Ovary (tissue), 3 donors: ENCODE results near the gene SYNCRIP.

Experiments
- EP300 ChIP-seq: sonication (generic); formaldehyde crosslinking; IDR thresholded peaks from one replicate; pipeline ENCODE4 v1.6.1; 2017; ENCODE audit warnings: antibody characterized with exemption
- POLR2A ChIP-seq: fragments of 450-650 bp; IDR thresholded peaks from one replicate; pipeline ENCODE4 v1.6.1; 2017; ENCODE audit warnings: antibody characterized with exemption, mild to moderate bottlenecking, moderate library complexity
- TF ChIP-seq, protein P1 (sequence below), 3 donors: fragments of 450-650 bp in 2 of 3; fragments of 200-600 bp in 1 of 3; IDR thresholded peaks; one replicate each; pipeline versions ENCODE4 v1.5.1 to v1.8.0; 2016 to 2022; ENCODE audit warnings: antibody characterized with exemption in 3 of 3, mild to moderate bottlenecking in 1 of 3
- donor health status: DM: no; HTN: no; CAD: no.

DNA sequence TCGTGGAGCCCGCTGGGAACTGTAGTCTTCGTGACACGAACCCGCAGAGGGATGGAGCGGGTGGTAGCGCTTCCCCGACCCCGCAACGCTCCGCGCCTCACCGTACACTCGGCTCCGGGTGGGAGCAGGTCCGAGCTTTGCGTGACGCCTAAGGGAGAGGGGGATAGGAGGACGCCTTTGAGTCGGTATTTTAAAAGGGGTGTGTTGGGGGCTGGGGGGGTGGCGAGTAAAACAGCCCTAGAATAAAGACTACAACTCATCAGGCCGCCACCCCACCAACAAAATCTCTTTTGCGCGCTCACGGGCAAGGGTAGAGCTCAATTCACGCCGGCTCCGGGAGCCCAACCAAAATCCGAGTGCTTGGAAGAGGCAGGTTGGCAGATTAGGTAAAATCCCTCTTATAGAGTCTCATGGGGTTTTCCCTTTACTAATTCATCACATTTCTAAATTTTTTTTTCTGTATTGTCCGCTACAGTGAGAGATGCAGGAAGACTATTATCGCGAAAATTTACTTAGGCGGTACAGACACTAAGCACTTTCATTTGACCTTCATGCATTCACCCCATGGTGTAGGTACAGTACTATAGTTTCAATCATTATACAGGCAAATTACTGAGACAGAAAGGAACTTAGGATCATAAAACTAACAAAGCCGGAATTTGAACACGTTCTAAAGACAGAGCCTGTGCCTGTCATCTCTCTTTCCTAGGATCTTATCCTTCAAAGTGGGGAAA, 48.3 kb downstream of the SYNCRIP start:
- TF ChIP-seq, protein P1, sequence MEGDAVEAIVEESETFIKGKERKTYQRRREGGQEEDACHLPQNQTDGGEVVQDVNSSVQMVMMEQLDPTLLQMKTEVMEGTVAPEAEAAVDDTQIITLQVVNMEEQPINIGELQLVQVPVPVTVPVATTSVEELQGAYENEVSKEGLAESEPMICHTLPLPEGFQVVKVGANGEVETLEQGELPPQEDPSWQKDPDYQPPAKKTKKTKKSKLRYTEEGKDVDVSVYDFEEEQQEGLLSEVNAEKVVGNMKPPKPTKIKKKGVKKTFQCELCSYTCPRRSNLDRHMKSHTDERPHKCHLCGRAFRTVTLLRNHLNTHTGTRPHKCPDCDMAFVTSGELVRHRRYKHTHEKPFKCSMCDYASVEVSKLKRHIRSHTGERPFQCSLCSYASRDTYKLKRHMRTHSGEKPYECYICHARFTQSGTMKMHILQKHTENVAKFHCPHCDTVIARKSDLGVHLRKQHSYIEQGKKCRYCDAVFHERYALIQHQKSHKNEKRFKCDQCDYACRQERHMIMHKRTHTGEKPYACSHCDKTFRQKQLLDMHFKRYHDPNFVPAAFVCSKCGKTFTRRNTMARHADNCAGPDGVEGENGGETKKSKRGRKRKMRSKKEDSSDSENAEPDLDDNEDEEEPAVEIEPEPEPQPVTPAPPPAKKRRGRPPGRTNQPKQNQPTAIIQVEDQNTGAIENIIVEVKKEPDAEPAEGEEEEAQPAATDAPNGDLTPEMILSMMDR (IDR thresholded peaks at IDR 0.05): no peak
- no peak for TF ChIP-seq POLR2A
- TF ChIP-seq EP300: no peak
